Measurements from ENCODE around the gene MICU1. TPM values are rescaled to one million over a fixed set of nuclear protein-coding genes. Genes with fewer than 3 reads are reported as not detected.
"Not testable (repeated sequence)": the region's sequence is repeated elsewhere in the genome, so short reads cannot be mapped to it uniquely, and the experiment has no call there.

Gene MICU1
- total RNA-seq, 2 donors from 2014 or later, result 36.6 to 37.6 TPM

GRCh38 chr10:72333112-72334015 lies 292.5 kb downstream of the MICU1 start:
- DNase-seq (peak; percentile 74 to 78), ATAC-seq (replicated peaks in 1 of 2) (peak in 1 of 2 donors; percentile 1)
- H3K27ac Mint-ChIP-seq, result peak overlapping the region; percentile 95
- H3K27me3 Mint-ChIP-seq (ENCODE audit: low read depth), result no peaks in the 10 kb centered on the region
- H3K4me3 Mint-ChIP-seq, result peak overlapping the region; percentile 85 to 99
- H3K36me3 Mint-ChIP-seq (ENCODE audit: insufficient read depth in 2 of 2), result peaks cover 4 to 7% of the 10 kb centered on the region in 2 donors
- peaks cover 87% of the 10 kb centered on the region for H3K4me1 Mint-ChIP-seq (ENCODE audit: low read depth)
- no peaks in the 10 kb centered on the region for H3K9me3 Mint-ChIP-seq

- no peak for DNase-seq
- ATAC-seq (replicated peaks in 1 of 2), result no peak
- peaks cover 95% of the 10 kb centered on the region for H3K4me1 Mint-ChIP-seq (ENCODE audit: low read depth)
- peak overlapping the region; percentile 85 to 99 for H3K4me3 Mint-ChIP-seq
- peaks cover 2 to 3% of the 10 kb centered on the region in 2 donors for H3K36me3 Mint-ChIP-seq (ENCODE audit: insufficient read depth in 2 of 2)
- no peaks in the 10 kb centered on the region for H3K9me3 Mint-ChIP-seq
- H3K27ac Mint-ChIP-seq, result peak overlapping the region; percentile 95
- H3K27me3 Mint-ChIP-seq (ENCODE audit: low read depth), result no peaks in the 10 kb centered on the region
These were observed 293.3 kb downstream of the MICU1 start for GRCh38 chr10:72332423-72333111.

- peaks cover 0 to under 1% of the 10 kb centered on the region in 2 donors for H3K9me3 Mint-ChIP-seq
- peak; percentile 96 for DNase-seq
- H3K27ac Mint-ChIP-seq, result peak overlapping the region; percentile 96
- peak; percentile 55 to 65 for ATAC-seq (replicated peaks in 1 of 2)
- peak overlapping the region; percentile 85 to 99 for H3K4me3 Mint-ChIP-seq
- H3K27me3 Mint-ChIP-seq (ENCODE audit: low read depth), result no peaks in the 10 kb centered on the region
- H3K36me3 Mint-ChIP-seq (ENCODE audit: insufficient read depth in 2 of 2), result peaks cover 4 to 5% of the 10 kb centered on the region in 2 donors
- peaks cover 94% of the 10 kb centered on the region for H3K4me1 Mint-ChIP-seq (ENCODE audit: low read depth)
These were observed 294.1 kb downstream of the MICU1 start for GRCh38 chr10:72331575-72332422.

- H3K4me1 Mint-ChIP-seq (ENCODE audit: low read depth), result peaks cover 82% of the 10 kb centered on the region
These were observed 295.8 kb downstream of the MICU1 start for GRCh38 chr10:72330069-72330426.

GRCh38 chr10:72329290-72330068 lies 296.4 kb downstream of the MICU1 start:
- Mint-ChIP-seq H3K36me3 (ENCODE audit: insufficient read depth in 2 of 2) (peaks cover 6 to 8% of the 10 kb centered on the region in 2 donors), H3K9me3 (peaks cover 0 to 1% of the 10 kb centered on the region in 2 donors), H3K4me1 (ENCODE audit: low read depth) (peaks cover 82% of the 10 kb centered on the region), H3K27me3 (ENCODE audit: low read depth) (no peaks in the 10 kb centered on the region), H3K4me3 (peak overlapping the region; percentile 99 to 100), H3K27ac (peak overlapping the region; percentile 76)
- ATAC-seq (replicated peaks in 1 of 2) (peak; percentile 1 to 3), DNase-seq (peak in 1 of 2 donors; percentile 67)

More at GRCh38 chr10:72330069-72330426, 295.8 kb downstream of the MICU1 start:
- no peak for ATAC-seq (replicated peaks in 1 of 2)
- H3K36me3 Mint-ChIP-seq (ENCODE audit: insufficient read depth in 2 of 2), result peaks cover 6 to 8% of the 10 kb centered on the region in 2 donors
- H3K4me3 Mint-ChIP-seq, result peak overlapping the region; percentile 85 to 99
- H3K27ac Mint-ChIP-seq, result peak overlapping the region; percentile 76
- no peak for DNase-seq
- no peaks in the 10 kb centered on the region for H3K27me3 Mint-ChIP-seq (ENCODE audit: low read depth)
- H3K9me3 Mint-ChIP-seq, result peaks cover 0 to 1% of the 10 kb centered on the region in 2 donors

- H3K36me3 Mint-ChIP-seq (ENCODE audit: insufficient read depth in 2 of 2), result peaks cover 6 to 7% of the 10 kb centered on the region in 2 donors
- peaks cover 82% of the 10 kb centered on the region for H3K4me1 Mint-ChIP-seq (ENCODE audit: low read depth)
- peak overlapping the region; percentile 99 to 100 for H3K4me3 Mint-ChIP-seq
- H3K27ac Mint-ChIP-seq, result peak overlapping the region; percentile 90
- DNase-seq (peak; percentile 81 to 84), ATAC-seq (replicated peaks in 1 of 2) (peak; percentile 18 to 41)
- peaks cover 0 to 1% of the 10 kb centered on the region in 2 donors for H3K9me3 Mint-ChIP-seq
- no peaks in the 10 kb centered on the region for H3K27me3 Mint-ChIP-seq (ENCODE audit: low read depth)
These were observed 297.1 kb downstream of the MICU1 start for GRCh38 chr10:72328829-72329204.

- no peak for ATAC-seq (replicated peaks in 1 of 2)
- peak; percentile 57 to 72 for DNase-seq
- Mint-ChIP-seq H3K9me3 (peaks cover 0 to 1% of the 10 kb centered on the region in 2 donors), H3K27ac (peak overlapping the region; percentile 100), H3K27me3 (ENCODE audit: low read depth) (no peaks in the 10 kb centered on the region), H3K36me3 (ENCODE audit: insufficient read depth in 2 of 2) (peaks cover 6 to 7% of the 10 kb centered on the region in 2 donors), H3K4me1 (ENCODE audit: low read depth) (peaks cover 82% of the 10 kb centered on the region), H3K4me3 (peak overlapping the region; percentile 99 to 100)
These were observed 297.6 kb downstream of the MICU1 start for GRCh38 chr10:72328045-72328828.

GRCh38 chr10:72326665-72327603 lies 298.9 kb downstream of the MICU1 start:
- Mint-ChIP-seq H3K4me1 (ENCODE audit: low read depth) (peaks cover 82% of the 10 kb centered on the region), H3K27ac (peak overlapping the region; percentile 100), H3K4me3 (peak overlapping the region; percentile 99 to 100)
- peak; percentile 85 to 89 for DNase-seq
- H3K9me3 Mint-ChIP-seq; H3K27me3 Mint-ChIP-seq (ENCODE audit: low read depth); H3K36me3 Mint-ChIP-seq (ENCODE audit: insufficient read depth in 2 of 2): not testable (repeated sequence)
- ATAC-seq (replicated peaks in 1 of 2), result peak; percentile 12 to 20

- peaks cover 78% of the 10 kb centered on the region for H3K4me1 Mint-ChIP-seq (ENCODE audit: low read depth)
- H3K36me3 Mint-ChIP-seq (ENCODE audit: insufficient read depth in 2 of 2); ATAC-seq (replicated peaks in 1 of 2); DNase-seq; H3K27me3 Mint-ChIP-seq (ENCODE audit: low read depth); H3K9me3 Mint-ChIP-seq; H3K27ac Mint-ChIP-seq; H3K4me3 Mint-ChIP-seq: not testable (repeated sequence)
These were observed 300.4 kb downstream of the MICU1 start for GRCh38 chr10:72325243-72326175.

GRCh38 chr10:72323771-72324191 lies 302.1 kb downstream of the MICU1 start:
- Mint-ChIP-seq H3K4me1 (ENCODE audit: low read depth) (peaks cover 76% of the 10 kb centered on the region), H3K4me3 (peak overlapping the region; percentile 32 to 77), H3K27me3 (ENCODE audit: low read depth) (no peaks in the 10 kb centered on the region), H3K36me3 (ENCODE audit: insufficient read depth in 2 of 2) (peaks cover 6 to 7% of the 10 kb centered on the region in 2 donors), H3K9me3 (peaks cover 0 to 1% of the 10 kb centered on the region in 2 donors), H3K27ac (peak overlapping the region; percentile 52)
- peak in 1 of 2 donors; percentile 25 for DNase-seq
- ATAC-seq (replicated peaks in 1 of 2), result no peak
